ENCODE data around the gene UCP3.

- TF ChIP-seq TAF1 (IDR thresholded peaks at IDR 0.05; ENCODE audit: low read depth) (no peak), REST (IDR thresholded peaks at IDR 0.05; ENCODE audit: low read depth) (no peak), EGR1 (IDR thresholded peaks at IDR 0.05) (no peak), EP300 (IDR thresholded peaks at IDR 0.05; ENCODE audit: borderline replicate concordance) (no peak), ZBTB7A (IDR thresholded peaks at IDR 0.05; ENCODE audit: low read depth) (no peak), USF1 (IDR thresholded peaks at IDR 0.05) (no peak), RAD21 (IDR thresholded peaks at IDR 0.05; ENCODE audit: low read depth) (no peak), MAX (IDR thresholded peaks at IDR 0.05) (no peak), FOXM1 (IDR thresholded peaks at IDR 0.05; ENCODE audit: borderline replicate concordance, low read depth) (no peak)
Observed at GRCh38 chr11:74006743-74007304, 2.1 kb downstream of the UCP3 start.
